ENCODE results near the gene TOE1.

The TOE1 gene

GRCh38 chr1:45339789-45340558 is at the start of gene TOE1, which contains the start of gene MUTYH:
Gene TOE1, plus strand, starts transcription at chr1:45340170. Its CDS starts 83 bp downstream, at chr1:45340253.
Gene MUTYH, minus strand, starts transcription at chr1:45340440. Its CDS starts 5,935 bp downstream, at chr1:45334505.
- in situ Hi-C loops (cut with HindIII; ENCODE audit: low sequenced_read_pairs), result no loop called here

DNA sequence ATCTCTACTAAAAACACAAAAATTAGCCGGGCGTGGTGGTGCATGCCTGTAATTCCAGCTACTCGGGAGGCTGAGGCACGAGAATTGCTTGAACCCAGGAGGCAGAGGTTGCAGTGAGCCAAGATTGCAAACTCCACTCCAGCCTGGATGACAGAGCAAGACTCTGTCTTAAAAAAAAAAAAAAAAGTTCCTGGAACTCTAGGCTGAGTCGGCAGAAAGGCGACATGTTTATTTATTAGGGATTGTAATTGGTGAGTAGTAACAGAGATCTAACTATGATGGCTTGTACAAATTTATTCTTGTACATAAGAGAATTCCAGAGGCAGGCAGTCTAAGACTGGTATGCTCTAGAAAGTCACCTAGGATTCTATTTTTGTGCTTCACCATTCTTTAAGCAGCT is 49.0 kb upstream of the TOE1 start:
- in situ Hi-C loops (cut with HindIII; ENCODE audit: low sequenced_read_pairs), result loop anchor here (5.0 to 25.0 kb wide), 2 partner anchors 54 to 279 kb away; partner anchors contain the start of genes HECTD3 and UROD

- in situ Hi-C loops (cut with HindIII; ENCODE audit: low sequenced_read_pairs), result loop anchor here (5.0 to 25.0 kb wide), 2 partner anchors 54 to 279 kb away; partner anchors contain the start of genes HECTD3 and UROD
These were observed 48.3 kb upstream of the TOE1 start for GRCh38 chr1:45291716-45292115.

- in situ Hi-C loops (cut with HindIII; ENCODE audit: low sequenced_read_pairs), result loop anchor here (25.0 kb wide), 1 partner anchor 286 kb away; the partner anchor contains the start of genes HECTD3 and UROD
These were observed 42.2 kb upstream of the TOE1 start for GRCh38 chr1:45297666-45298356.

DNA sequence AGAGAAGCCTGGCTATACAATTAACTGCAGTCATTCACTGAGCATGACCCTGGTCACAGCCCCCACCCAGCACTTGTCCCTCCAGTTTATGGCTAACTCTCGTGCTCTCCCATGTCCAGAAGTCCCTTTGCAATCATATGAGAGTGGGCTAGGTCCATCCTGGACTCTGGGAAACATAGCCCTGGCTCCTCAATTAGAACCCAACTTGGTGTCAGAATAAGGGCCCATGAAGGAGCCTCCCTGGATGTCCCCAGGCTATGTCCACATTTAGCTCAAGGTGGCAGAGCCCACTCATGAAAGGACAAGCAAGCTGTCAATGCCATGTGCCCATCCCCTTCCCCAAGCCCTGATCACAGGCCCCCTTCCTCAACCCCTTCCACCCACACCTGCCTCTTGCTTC is 40.7 kb upstream of the TOE1 start:
- in situ Hi-C loops (cut with HindIII; ENCODE audit: low sequenced_read_pairs), result loop anchor here (25.0 kb wide), 1 partner anchor 287 kb away; the partner anchor contains the start of genes HECTD3 and UROD

DNA sequence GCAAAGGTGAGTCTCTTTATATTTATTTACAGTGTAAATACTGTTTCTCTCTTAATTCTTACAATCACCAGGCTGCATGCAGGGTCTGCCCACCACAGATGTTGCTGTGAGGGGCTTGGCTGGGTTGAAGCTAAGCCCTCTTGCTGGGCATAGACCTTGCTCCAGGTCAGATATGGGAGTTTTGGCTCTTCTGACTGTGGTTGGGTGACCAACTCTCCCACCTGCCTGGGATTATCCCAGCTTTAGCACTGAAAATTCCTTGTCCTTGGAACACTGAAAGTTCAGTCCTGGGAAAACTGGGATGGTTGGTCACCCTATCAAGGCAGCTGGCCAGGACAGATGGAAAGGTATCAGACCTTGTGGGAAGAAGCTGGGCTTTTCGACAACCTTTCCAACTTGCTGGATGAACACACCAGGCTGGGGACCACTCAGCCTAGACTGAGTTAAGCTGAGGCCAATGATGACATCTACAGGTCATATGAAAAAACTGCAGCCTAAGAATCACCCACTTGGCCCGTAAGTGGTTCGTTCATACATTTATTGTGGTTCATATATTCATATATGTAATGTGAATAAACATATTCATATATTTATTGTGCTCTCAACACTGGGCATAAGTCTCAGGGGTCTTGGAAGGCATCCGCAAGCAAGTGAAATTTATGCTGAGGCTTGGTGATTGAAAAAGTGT is 39.8 kb upstream of the TOE1 start:
- in situ Hi-C loops (cut with HindIII; ENCODE audit: low sequenced_read_pairs), result loop anchor here (25.0 kb wide), 1 partner anchor 288 kb away; the partner anchor contains the start of genes HECTD3 and UROD

DNA sequence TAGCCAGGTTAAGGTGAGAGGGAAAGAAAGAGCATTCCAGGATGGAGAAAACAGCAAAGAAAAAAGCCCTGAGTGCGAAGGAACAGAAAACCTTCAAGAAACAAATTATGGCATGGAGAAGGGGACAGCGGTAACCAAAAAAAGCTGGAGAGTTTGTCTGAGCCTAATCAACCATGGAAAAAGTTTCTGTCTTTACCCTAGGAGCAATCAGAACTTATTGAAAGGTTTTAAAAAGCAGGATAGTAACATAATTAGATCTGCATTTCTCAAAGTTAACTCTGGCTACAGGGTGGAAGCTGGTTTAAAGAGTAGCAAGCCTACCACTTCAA is 39.3 kb upstream of the TOE1 start:
- in situ Hi-C loops (cut with HindIII; ENCODE audit: low sequenced_read_pairs), result no loop called here

- in situ Hi-C loops (cut with HindIII; ENCODE audit: low sequenced_read_pairs), result no loop called here
These were observed 37.3 kb upstream of the TOE1 start for GRCh38 chr1:45302505-45303150.

DNA sequence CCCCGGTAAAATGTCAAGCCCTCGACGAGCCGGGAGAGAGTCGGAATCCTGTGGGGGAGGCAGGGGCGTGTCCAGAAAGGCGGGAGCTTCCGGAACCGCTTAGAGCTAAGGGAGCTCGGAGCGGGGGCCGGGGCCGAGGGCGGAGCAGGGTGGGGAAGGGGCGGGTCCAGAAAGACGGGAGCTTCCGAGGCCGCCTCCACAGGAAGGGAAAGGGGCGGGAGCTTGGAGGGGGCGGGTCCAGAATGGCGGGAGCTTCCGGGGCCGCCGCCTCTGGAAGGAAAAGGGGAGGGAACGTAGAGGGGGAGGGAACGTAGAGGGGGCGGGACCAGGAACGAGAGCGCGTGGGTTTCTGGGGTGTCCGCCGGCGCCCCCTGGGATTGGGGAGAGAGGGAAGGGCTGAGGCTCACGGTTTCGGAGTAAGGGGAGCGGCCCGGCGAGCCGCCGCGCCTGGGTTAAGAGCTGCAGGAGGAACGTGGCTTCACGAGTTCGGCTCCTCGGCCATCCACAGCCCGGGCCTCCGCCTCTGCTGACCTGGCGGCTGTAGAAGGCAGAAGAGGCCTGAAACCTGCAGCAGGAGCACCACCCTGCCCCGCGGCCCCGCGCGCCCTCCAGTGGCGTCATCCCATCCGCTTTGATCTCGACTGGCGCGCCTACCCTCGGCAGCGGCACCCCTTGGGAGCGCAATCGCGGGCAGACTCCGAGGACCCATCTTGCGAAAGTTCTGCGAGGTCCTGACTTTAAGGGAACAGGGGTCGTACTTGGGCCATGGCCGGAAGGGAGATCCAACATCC is 36.3 kb upstream of the TOE1 start:
- in situ Hi-C loops (cut with HindIII; ENCODE audit: low sequenced_read_pairs), result no loop called here

DNA sequence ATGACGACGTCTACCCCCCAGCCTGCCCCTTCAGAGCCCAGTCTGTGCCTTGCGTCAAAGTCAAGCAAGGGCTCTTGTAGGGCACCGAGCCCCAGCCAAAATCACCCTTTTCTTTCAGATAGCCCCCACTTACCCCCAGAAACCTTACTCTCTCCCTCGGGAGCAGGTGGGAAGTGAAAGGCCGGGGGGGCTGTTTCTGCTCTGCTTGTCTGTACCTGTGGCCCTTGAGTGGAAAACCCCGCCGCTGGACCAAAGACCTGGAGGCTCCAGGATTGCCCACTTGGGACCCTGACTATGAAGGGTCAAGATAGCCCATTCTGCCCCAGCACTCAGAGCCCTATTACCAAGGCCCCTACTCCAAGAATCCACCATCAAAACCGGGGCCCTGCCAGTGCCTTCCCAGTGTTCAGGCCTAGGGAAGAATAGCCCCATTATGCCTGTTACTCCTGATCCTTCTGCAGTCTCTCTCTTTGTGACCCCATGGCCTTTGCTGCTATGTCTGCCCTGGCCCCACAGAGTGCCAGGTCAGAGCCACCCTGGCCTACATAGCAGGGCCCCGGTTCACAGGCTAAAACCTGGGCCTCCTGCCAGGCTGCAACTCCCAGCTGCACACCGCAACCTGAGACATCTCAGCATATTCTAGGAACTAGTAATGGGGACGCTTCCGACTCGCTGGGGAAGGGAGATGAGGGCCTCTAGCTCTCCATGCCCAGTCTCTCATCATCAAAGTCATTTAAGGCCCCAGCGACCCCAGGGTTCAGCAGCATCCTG is 35.5 kb upstream of the TOE1 start:
- in situ Hi-C loops (cut with HindIII; ENCODE audit: low sequenced_read_pairs), result no loop called here

- in situ Hi-C loops (cut with HindIII; ENCODE audit: low sequenced_read_pairs), result no loop called here
These were observed 34.7 kb upstream of the TOE1 start for GRCh38 chr1:45305231-45305630.

- in situ Hi-C loops (cut with HindIII; ENCODE audit: low sequenced_read_pairs), result no loop called here
These were observed 33.7 kb upstream of the TOE1 start for GRCh38 chr1:45306319-45306718.

DNA sequence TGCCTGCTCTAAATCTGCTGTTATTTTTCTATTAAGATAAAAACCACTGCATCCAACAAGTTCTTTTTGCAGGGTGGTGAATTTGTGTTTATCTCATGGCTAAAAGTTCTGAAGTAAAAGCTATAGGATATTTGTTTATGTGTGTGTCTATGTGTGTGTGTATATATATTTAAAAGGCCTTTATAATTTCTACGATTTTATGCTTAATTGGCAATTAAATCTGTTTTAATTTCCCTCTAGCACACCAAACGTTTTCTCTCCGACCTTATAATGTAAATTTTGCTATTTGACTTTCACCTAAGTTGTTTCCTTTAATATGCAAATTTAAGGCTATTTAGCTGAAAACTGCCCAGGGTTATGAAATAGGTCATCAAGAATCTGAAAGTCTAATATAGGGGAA is 33.1 kb upstream of the TOE1 start:
- in situ Hi-C loops (cut with HindIII; ENCODE audit: low sequenced_read_pairs), result no loop called here

- in situ Hi-C loops (cut with HindIII; ENCODE audit: low sequenced_read_pairs), result no loop called here
These were observed 25.7 kb upstream of the TOE1 start for GRCh38 chr1:45314266-45314665.

GRCh38 chr1:45317166-45317565 is 22.8 kb upstream of the TOE1 start:
- in situ Hi-C loops (cut with HindIII; ENCODE audit: low sequenced_read_pairs), result no loop called here

DNA sequence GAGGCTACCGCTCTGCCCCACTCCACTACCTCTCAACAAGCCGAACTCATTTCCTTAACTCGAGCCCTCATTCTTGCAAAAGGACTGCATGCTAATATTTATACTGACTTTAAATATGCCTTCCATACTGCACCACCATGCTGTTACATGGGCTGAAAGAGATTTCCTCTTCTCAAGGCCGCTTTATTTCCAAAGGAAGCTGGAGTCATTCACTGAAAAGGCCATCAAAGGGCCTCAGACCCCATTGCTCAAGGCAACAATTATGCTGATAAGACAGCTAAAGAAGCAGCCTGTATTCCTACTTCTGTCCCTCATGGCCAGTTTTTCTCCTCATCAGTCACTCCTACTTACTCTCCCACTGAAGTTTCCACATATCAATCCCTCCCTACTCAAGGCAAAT is 20.2 kb upstream of the TOE1 start:
- in situ Hi-C loops (cut with HindIII; ENCODE audit: low sequenced_read_pairs), result no loop called here

GRCh38 chr1:45321444-45321843 is 18.5 kb upstream of the TOE1 start:
- in situ Hi-C loops (cut with HindIII; ENCODE audit: low sequenced_read_pairs), result no loop called here

DNA sequence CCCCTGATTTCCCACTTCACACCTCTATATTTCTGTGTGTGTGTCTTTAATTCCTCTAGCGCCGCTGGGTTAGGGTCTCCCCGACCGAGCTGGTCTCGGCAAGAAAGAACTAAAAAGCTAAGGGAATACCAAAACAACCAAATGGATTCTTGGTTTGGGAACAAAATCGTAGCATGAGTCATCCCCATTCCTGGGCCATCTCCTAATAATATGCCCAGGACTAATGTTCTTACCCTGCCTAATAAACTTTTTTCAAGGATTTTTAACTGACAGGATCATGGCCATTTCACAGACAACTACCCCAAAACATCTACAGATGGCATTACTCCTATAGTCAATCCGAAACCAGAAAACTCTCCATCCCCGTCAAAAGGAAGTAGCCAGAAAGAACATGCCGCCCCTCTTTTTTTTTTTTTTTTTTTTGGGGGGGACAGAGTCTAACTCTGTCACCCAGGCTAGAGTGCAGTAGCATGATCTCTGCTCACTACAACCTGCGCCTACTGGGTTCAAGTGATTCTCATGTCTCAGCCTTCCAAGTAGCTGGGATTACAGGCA is 17.4 kb upstream of the TOE1 start:
- in situ Hi-C loops (cut with HindIII; ENCODE audit: low sequenced_read_pairs), result no loop called here

Measured in endothelial cell of hepatic sinusoid (primary cell).